Muscle of arm (tissue), 12 donors: ENCODE data around the gene PKP2. TPM values are rescaled to one million over a fixed set of nuclear protein-coding genes. Genes with fewer than 3 reads are reported as not detected.

Source experiments
- DNase-seq: peaks from one replicate; pipeline ENCODE4 v3.0.0-alpha.2; 2013
- polyA plus RNA-seq, 12 donors: library from polyadenylated mRNA; unstranded; fragments of 120-200 nt; gene quantifications; one replicate each; pipeline ENCODE4 v1.2.1, GENCODE V29; 2013; ENCODE audit not compliant: insufficient read length in 12 of 12

Gene PKP2
- polyA plus RNA-seq, 12 donors, result 5.6 to 15.2 (median 9.2) TPM; not detected in 1

- no peak for DNase-seq
Measured at GRCh38 chr12:32819424-32819823, 77.2 kb downstream of the PKP2 start.

GRCh38 chr12:32811686-32812392 is 84.7 kb downstream of the PKP2 start:
- no peak for DNase-seq

- no peak for DNase-seq
Measured at GRCh38 chr12:32809846-32810245, 86.7 kb downstream of the PKP2 start.

- DNase-seq, result no peak
Measured at GRCh38 chr12:32809196-32809595, 87.4 kb downstream of the PKP2 start.

- DNase-seq, result no peak
Measured at GRCh38 chr12:32804301-32804700, 92.3 kb downstream of the PKP2 start.

- DNase-seq, result no peak
Measured at GRCh38 chr12:32801269-32801980, 95.2 kb downstream of the PKP2 start.

- no peak for DNase-seq
Measured at GRCh38 chr12:32794281-32794680, 102.3 kb downstream of the PKP2 start.

- no peak for DNase-seq
Measured at GRCh38 chr12:32789916-32790315, 106.7 kb downstream of the PKP2 start.

GRCh38 chr12:32789446-32789845 is 107.1 kb downstream of the PKP2 start:
- DNase-seq, result no peak

- no peak for DNase-seq
Measured at GRCh38 chr12:32788405-32788804, 108.2 kb downstream of the PKP2 start.

GRCh38 chr12:32785557-32785956 is 111.0 kb downstream of the PKP2 start:
- no peak for DNase-seq

GRCh38 chr12:32783029-32783428 is 113.5 kb downstream of the PKP2 start:
- no peak for DNase-seq

- peak; percentile 1 for DNase-seq
Measured at GRCh38 chr12:32780071-32780470, 116.5 kb downstream of the PKP2 start.

- no peak for DNase-seq
Measured at GRCh38 chr12:32777691-32778175, 118.8 kb downstream of the PKP2 start.

GRCh38 chr12:32777159-32777558 is 119.4 kb downstream of the PKP2 start:
- DNase-seq, result no peak

- no peak for DNase-seq
Measured at GRCh38 chr12:32776258-32776657, 120.3 kb downstream of the PKP2 start.

GRCh38 chr12:32773691-32774090 is 122.9 kb downstream of the PKP2 start:
- no peak for DNase-seq

GRCh38 chr12:32770141-32770540 is 126.4 kb downstream of the PKP2 start:
- no peak for DNase-seq

- no peak for DNase-seq
Measured at GRCh38 chr12:32768518-32768917, 128.1 kb downstream of the PKP2 start.

- no peak for DNase-seq
Measured at GRCh38 chr12:32765906-32766305, 130.7 kb downstream of the PKP2 start.

GRCh38 chr12:32761716-32762115 is 134.9 kb downstream of the PKP2 start:
- DNase-seq, result no peak

GRCh38 chr12:32757157-32757556 is 139.4 kb downstream of the PKP2 start:
- DNase-seq, result no peak

- DNase-seq, result no peak
Measured at GRCh38 chr12:32756476-32757066, 140.0 kb downstream of the PKP2 start.
